Breast epithelium (tissue), 4 donors: ENCODE results near the gene APBA1. TPM values are rescaled to one million over a fixed set of nuclear protein-coding genes. Genes with fewer than 3 reads are reported as not detected.

ENCODE experiments used
- DNase-seq, 2 donors: peaks; one replicate each; pipeline ENCODE4 v3.0.0-alpha.2; 2019; ENCODE audit warnings: low spot score in 2 of 2
- H3K27ac ChIP-seq, 2 donors: fragments of 200-600 bp; sonication (generic) in 1 of 2; one replicate each; pipeline ENCODE4 v1.5.1; 2016 to 2019; ENCODE audit warnings: mild to moderate bottlenecking in 1 of 2
- H3K27me3 ChIP-seq, 2 donors: fragments of 200-600 bp; sonication (generic) in 1 of 2; one replicate each; pipeline versions ENCODE4 v1.5.1 to v1.6.0; 2017 to 2019; ENCODE audit warnings: control low read depth in 1 of 2, mild to moderate bottlenecking in 1 of 2
- H3K36me3 ChIP-seq: fragments of 200-600 bp; one replicate; pipeline ENCODE4 v1.5.1; 2019
- H3K4me1 ChIP-seq, 2 donors: fragments of 200-600 bp; sonication (generic); one replicate each; pipeline ENCODE4 v1.5.1; 2016 to 2019; ENCODE audit warnings: control low read depth in 1 of 2
- H3K4me3 ChIP-seq, 3 donors: fragments of 200-600 bp; sonication (generic); 1 replicate in 2 of 3; 2 replicates in 1 of 3; pipeline ENCODE4 v1.5.1; 2016 to 2019; ENCODE audit warnings: mild to moderate bottlenecking in 3 of 3, moderate library complexity in 2 of 3
- H3K9me3 ChIP-seq, 2 donors: fragments of 200-600 bp; sonication (generic) in 1 of 2; one replicate each; pipeline ENCODE4 v1.5.1; 2016 to 2019; ENCODE audit warnings: control low read depth in 1 of 2
- POLR2A ChIP-seq: fragments of 450-650 bp; IDR thresholded peaks from one replicate; pipeline ENCODE4 v1.6.1; 2016; ENCODE audit warnings: antibody characterized with exemption, mild to moderate bottlenecking, moderate library complexity
- POLR2AphosphoS5 ChIP-seq, 3 donors: sonication (generic); formaldehyde crosslinking; IDR thresholded peaks; one replicate each; pipeline ENCODE4 v1.6.1; 2017; ENCODE audit warnings: antibody characterized with exemption in 3 of 3
- intact Hi-C: fragments of 100-400 bp; cut with DNase I; formaldehyde crosslinking; loops from one replicate; pipeline ENCODE4 v1.15.1; 2023; ENCODE audit warnings: low total_unique reads
- total RNA-seq, 3 donors: library from RNA; depleted of rRNA; stranded (reverse); fragments of >200 nt; gene quantifications; one replicate each; pipeline ENCODE4 v1.1.0, GENCODE V29; 2016
- TF ChIP-seq, protein P1 (sequence below), 3 donors: fragments of 450-650 bp; IDR thresholded peaks; one replicate each; pipeline ENCODE4 v1.5.1; 2016 to 2017; ENCODE audit warnings: antibody characterized with exemption in 3 of 3, mild to moderate bottlenecking in 3 of 3, moderate library complexity in 3 of 3

Gene APBA1
- total RNA-seq, 3 donors from 2014 or later, result 6.9 to 8.0 (median 7.8) TPM

- no peak for DNase-seq
- no peaks in the 10 kb centered on the region for H3K27me3 ChIP-seq
- H3K36me3 ChIP-seq, result no peaks in the 10 kb centered on the region
- no peaks in the 10 kb centered on the region for H3K9me3 ChIP-seq
- H3K27ac ChIP-seq, result no peak overlapping the region
- H3K4me1 ChIP-seq, result peaks cover 0 to 3% of the 10 kb centered on the region in 2 donors
- intact Hi-C loops, result no loop called here
- no peak overlapping the region for H3K4me3 ChIP-seq
- TF ChIP-seq POLR2A, result no peak
Measured at GRCh38 chr9:69637193-69637816, 34.9 kb downstream of the APBA1 start.

GRCh38 chr9:69633716-69634115 lies 38.5 kb downstream of the APBA1 start:
- H3K4me3 ChIP-seq, result no peak overlapping the region
- no peak for DNase-seq
- no peak overlapping the region for H3K27ac ChIP-seq
- no peaks in the 10 kb centered on the region for H3K9me3 ChIP-seq
- TF ChIP-seq, protein P1, sequence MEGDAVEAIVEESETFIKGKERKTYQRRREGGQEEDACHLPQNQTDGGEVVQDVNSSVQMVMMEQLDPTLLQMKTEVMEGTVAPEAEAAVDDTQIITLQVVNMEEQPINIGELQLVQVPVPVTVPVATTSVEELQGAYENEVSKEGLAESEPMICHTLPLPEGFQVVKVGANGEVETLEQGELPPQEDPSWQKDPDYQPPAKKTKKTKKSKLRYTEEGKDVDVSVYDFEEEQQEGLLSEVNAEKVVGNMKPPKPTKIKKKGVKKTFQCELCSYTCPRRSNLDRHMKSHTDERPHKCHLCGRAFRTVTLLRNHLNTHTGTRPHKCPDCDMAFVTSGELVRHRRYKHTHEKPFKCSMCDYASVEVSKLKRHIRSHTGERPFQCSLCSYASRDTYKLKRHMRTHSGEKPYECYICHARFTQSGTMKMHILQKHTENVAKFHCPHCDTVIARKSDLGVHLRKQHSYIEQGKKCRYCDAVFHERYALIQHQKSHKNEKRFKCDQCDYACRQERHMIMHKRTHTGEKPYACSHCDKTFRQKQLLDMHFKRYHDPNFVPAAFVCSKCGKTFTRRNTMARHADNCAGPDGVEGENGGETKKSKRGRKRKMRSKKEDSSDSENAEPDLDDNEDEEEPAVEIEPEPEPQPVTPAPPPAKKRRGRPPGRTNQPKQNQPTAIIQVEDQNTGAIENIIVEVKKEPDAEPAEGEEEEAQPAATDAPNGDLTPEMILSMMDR (IDR thresholded peaks at IDR 0.05), result no peak
- no peak for TF ChIP-seq POLR2A
- intact Hi-C loops, result loop anchor here (2.0 kb wide), 1 partner anchor 13 kb away; no protein-coding TSS in a partner anchor
- no peaks in the 10 kb centered on the region for H3K36me3 ChIP-seq
- H3K4me1 ChIP-seq, result peaks cover 0 to under 1% of the 10 kb centered on the region in 2 donors
- H3K27me3 ChIP-seq, result no peaks in the 10 kb centered on the region

GRCh38 chr9:69632768-69633167 lies 39.4 kb downstream of the APBA1 start:
- TF ChIP-seq POLR2A (no peak), POLR2AphosphoS5 (IDR thresholded peaks at IDR 0.05) (no peak)
- TF ChIP-seq, protein P1 (IDR thresholded peaks at IDR 0.05), result no peak
- no peaks in the 10 kb centered on the region for H3K36me3 ChIP-seq
- intact Hi-C loops, result loop anchor here (2.0 kb wide), 1 partner anchor 14 kb away; no protein-coding TSS in a partner anchor
- no peak for DNase-seq
- no peaks in the 10 kb centered on the region for H3K4me1 ChIP-seq
- H3K27me3 ChIP-seq, result no peaks in the 10 kb centered on the region
- no peaks in the 10 kb centered on the region for H3K9me3 ChIP-seq
- H3K4me3 ChIP-seq, result no peak overlapping the region
- no peak overlapping the region for H3K27ac ChIP-seq

GRCh38 chr9:69627281-69627680 lies 44.9 kb downstream of the APBA1 start:
- DNase-seq, result no peak
- intact Hi-C loops, result no loop called here
- H3K4me3 ChIP-seq, result no peak overlapping the region
- H3K27ac ChIP-seq, result no peak overlapping the region
- H3K27me3 ChIP-seq, result no peaks in the 10 kb centered on the region
- H3K4me1 ChIP-seq, result no peaks in the 10 kb centered on the region
- H3K36me3 ChIP-seq, result no peaks in the 10 kb centered on the region
- no peak for TF ChIP-seq POLR2A
- TF ChIP-seq, protein P1 (IDR thresholded peaks at IDR 0.05), result no peak
- no peak for TF ChIP-seq POLR2AphosphoS5 (IDR thresholded peaks at IDR 0.05)
- no peaks in the 10 kb centered on the region for H3K9me3 ChIP-seq

GRCh38 chr9:69623276-69623675 lies 48.9 kb downstream of the APBA1 start:
- no peaks in the 10 kb centered on the region for H3K27me3 ChIP-seq
- no peaks in the 10 kb centered on the region for H3K4me1 ChIP-seq
- no peaks in the 10 kb centered on the region for H3K36me3 ChIP-seq
- no peaks in the 10 kb centered on the region for H3K9me3 ChIP-seq
- DNase-seq, result no peak
- intact Hi-C loops, result no loop called here
- no peak overlapping the region for H3K4me3 ChIP-seq
- no peak overlapping the region for H3K27ac ChIP-seq
- TF ChIP-seq POLR2A (no peak), POLR2AphosphoS5 (IDR thresholded peaks at IDR 0.05) (no peak)
- TF ChIP-seq, protein P1 (IDR thresholded peaks at IDR 0.05), result no peak
